Tibial nerve (tissue), 4 donors: ENCODE measurements around the gene OLFM1.

Experiments
- EP300 ChIP-seq, 2 donors: sonication (generic); formaldehyde crosslinking; IDR thresholded peaks; one replicate each; pipeline ENCODE4 v1.6.1; 2017; ENCODE audit warnings: antibody characterized with exemption in 2 of 2, mild to moderate bottlenecking in 1 of 2
- POLR2A ChIP-seq, 2 donors: fragments of 450-650 bp; IDR thresholded peaks; one replicate each; pipeline ENCODE4 v1.6.1; 2017; ENCODE audit warnings: antibody characterized with exemption in 2 of 2, mild to moderate bottlenecking in 2 of 2, moderate library complexity in 2 of 2
- TF ChIP-seq, protein P1 (sequence below), 5 experiments: fragments of 200-600 bp in 3 of 5; fragments of 450-650 bp in 2 of 5; sonication (generic) in 3 of 5; IDR thresholded peaks; one replicate each; pipeline ENCODE4 v1.5.1; 2016 to 2019; ENCODE audit warnings: antibody characterized with exemption in 5 of 5, mild to moderate bottlenecking in 3 of 5, moderate library complexity in 2 of 5

DNA sequence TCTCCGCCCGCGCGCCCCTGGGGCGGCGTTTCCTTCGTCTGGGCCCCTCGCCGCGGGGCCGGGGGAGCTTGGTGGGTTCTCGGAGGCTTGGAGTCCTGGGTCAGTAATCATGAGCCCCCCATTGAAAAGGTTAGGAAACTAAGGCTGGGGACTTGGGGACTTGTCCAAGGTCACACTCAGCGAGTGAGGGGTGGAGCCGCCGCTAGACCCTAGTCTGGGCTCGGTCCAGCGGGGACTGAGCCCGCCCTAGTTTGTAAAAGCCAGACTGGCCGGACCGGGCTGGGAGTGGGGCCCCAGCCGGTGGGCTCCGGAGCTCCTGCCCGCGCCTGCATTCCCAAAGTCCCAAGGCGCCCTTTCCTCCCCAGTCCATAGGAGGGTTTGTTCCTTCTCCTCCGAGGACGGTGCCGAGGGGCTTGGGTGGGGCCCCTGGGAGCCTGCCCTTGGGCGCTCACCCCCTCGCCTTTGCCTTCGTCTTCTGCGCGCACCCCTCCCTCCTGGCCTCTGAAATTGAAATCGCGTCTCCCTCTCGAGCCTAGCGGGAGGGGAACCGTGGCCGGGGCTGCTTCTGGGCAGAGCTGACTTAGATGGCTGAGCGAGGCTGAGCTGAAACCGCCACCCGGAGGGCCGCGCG is 995 bp downstream of the OLFM1 start:
- TF ChIP-seq, protein P1, sequence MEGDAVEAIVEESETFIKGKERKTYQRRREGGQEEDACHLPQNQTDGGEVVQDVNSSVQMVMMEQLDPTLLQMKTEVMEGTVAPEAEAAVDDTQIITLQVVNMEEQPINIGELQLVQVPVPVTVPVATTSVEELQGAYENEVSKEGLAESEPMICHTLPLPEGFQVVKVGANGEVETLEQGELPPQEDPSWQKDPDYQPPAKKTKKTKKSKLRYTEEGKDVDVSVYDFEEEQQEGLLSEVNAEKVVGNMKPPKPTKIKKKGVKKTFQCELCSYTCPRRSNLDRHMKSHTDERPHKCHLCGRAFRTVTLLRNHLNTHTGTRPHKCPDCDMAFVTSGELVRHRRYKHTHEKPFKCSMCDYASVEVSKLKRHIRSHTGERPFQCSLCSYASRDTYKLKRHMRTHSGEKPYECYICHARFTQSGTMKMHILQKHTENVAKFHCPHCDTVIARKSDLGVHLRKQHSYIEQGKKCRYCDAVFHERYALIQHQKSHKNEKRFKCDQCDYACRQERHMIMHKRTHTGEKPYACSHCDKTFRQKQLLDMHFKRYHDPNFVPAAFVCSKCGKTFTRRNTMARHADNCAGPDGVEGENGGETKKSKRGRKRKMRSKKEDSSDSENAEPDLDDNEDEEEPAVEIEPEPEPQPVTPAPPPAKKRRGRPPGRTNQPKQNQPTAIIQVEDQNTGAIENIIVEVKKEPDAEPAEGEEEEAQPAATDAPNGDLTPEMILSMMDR (IDR thresholded peaks at IDR 0.05): no peak
- no peak for TF ChIP-seq POLR2A (IDR thresholded peaks at IDR 0.05)
- TF ChIP-seq EP300 (IDR thresholded peaks at IDR 0.05): no peak
